H1 (cell line): ENCODE measurements around the gene KRR1. TPM values are rescaled to one million over a fixed set of nuclear protein-coding genes. Genes with fewer than 3 reads are reported as not detected.

Source experiments
- CTCF ChIA-PET: fragments of 300-600 bp; sonication (Branson Sonifier 250); formaldehyde crosslinking; loops from one replicate; lab custom pipeline; 2021; ENCODE audit not compliant: partially characterized antibody; lab: Charles Lee
- POLR2A ChIA-PET: fragments of 300-600 bp; sonication (Branson Sonifier 250); formaldehyde crosslinking; loops from one replicate; lab custom pipeline; 2021; ENCODE audit warnings: inconsistent platforms; ENCODE audit not compliant: partially characterized antibody; lab: Charles Lee
- DNase-seq, 2 experiments: peaks; one replicate each; pipeline versions ENCODE4 v3.0.0 to v3.0.0-alpha.2; 2010 to 2022; ENCODE audit warnings: low spot score in 2 of 2, low read depth in 1 of 2, mixed read lengths in 1 of 2
- FAIRE-seq: peaks from 2 replicates; lab custom pipeline; 2011; peaks lifted over from hg19 to GRCh38; lab: Jason Lieb, UNC
- H2AFZ ChIP-seq: 2 replicates; pipeline ENCODE4 v1.8.1; 2012; ENCODE audit warnings: low read length, inconsistent platforms
- H2AK5ac ChIP-seq: 2 replicates; pipeline ENCODE4 v1.6.1; 2013; ENCODE audit warnings: low read depth, low read length
- H2BK120ac ChIP-seq: replicated peaks from 2 replicates; pipeline ENCODE3; 2013; ENCODE audit warnings: low read depth, low read length, inconsistent platforms
- H2BK12ac ChIP-seq: 2 replicates; pipeline ENCODE4 v1.6.1; 2013; ENCODE audit warnings: low read depth, low read length
- H2BK15ac ChIP-seq: 2 replicates; pipeline ENCODE4 v1.6.1; 2013; ENCODE audit warnings: low read length
- H2BK20ac ChIP-seq: 2 replicates; pipeline ENCODE4 v1.6.1; 2013; ENCODE audit warnings: low read length
- H2BK5ac ChIP-seq: 2 replicates; pipeline ENCODE4 v1.6.1; 2013; ENCODE audit warnings: low read depth, low read length
- H3K14ac ChIP-seq: 2 replicates; pipeline ENCODE4 v1.6.1; 2013; ENCODE audit warnings: inconsistent platforms; ENCODE audit not compliant: insufficient read length
- H3K18ac ChIP-seq: 2 replicates; pipeline ENCODE4 v1.6.1; 2013; ENCODE audit warnings: low read length; ENCODE audit errors: extremely low read depth
- H3K23ac ChIP-seq: 2 replicates; pipeline ENCODE4 v1.6.1; 2013; ENCODE audit warnings: inconsistent platforms; ENCODE audit not compliant: insufficient read length
- H3K23me2 ChIP-seq: 2 replicates; pipeline ENCODE4 v1.6.1; 2013; ENCODE audit warnings: low read depth, low read length
- H3K27ac ChIP-seq: 2 replicates; pipeline ENCODE4 v1.6.1; 2011; ENCODE audit warnings: low read depth, low read length, inconsistent platforms
- H3K27me3 ChIP-seq, 4 experiments: replicated peaks in 1 of 4; 1 replicate in 1 of 4; 2 replicates in 3 of 4; pipeline versions ENCODE4 v1.6.1 to v1.8.1; 2011 to 2013; ENCODE audit warnings: low read length in 3 of 4, mild to moderate bottlenecking in 3 of 4, inconsistent platforms in 2 of 4, mixed read lengths in 2 of 4, moderate library complexity in 1 of 4; ENCODE audit not compliant: control insufficient read depth in 3 of 4, insufficient read depth in 3 of 4; ENCODE audit errors: extremely low read depth in 1 of 4
- H3K36me3 ChIP-seq, 4 experiments: 2 replicates each; pipeline versions ENCODE4 v1.6.1 to v1.8.1; 2011 to 2013; ENCODE audit warnings: mild to moderate bottlenecking in 4 of 4, low read length in 3 of 4, moderate library complexity in 2 of 4, control low read depth in 1 of 4, inconsistent platforms in 1 of 4; ENCODE audit not compliant: insufficient read depth in 4 of 4, control insufficient read depth in 2 of 4
- H3K4ac ChIP-seq: replicated peaks from 2 replicates; pipeline ENCODE3; 2013; ENCODE audit warnings: low read length, low read depth, mixed read lengths, inconsistent platforms; ENCODE audit not compliant: insufficient read length
- H3K4me1 ChIP-seq, 4 experiments: replicated peaks in 1 of 4; 1 replicate in 1 of 4; 2 replicates in 3 of 4; pipeline versions ENCODE4 v1.6.1 to v1.8.1; 2011 to 2013; ENCODE audit warnings: low read length in 3 of 4, inconsistent platforms in 2 of 4, mixed read lengths in 1 of 4; ENCODE audit not compliant: insufficient read depth in 4 of 4, control insufficient read depth in 3 of 4
- H3K4me2 ChIP-seq, 2 experiments: 2 replicates each; pipeline versions ENCODE4 v1.6.1 to v1.8.1; 2011 to 2013; ENCODE audit warnings: low read depth in 2 of 2, low read length in 2 of 2, control low read depth in 1 of 2, inconsistent platforms in 1 of 2, mild to moderate bottlenecking in 1 of 2; ENCODE audit not compliant: insufficient read depth in 1 of 2
- H3K4me3 ChIP-seq, 4 experiments: fragments of 200-600, 300-600 bp in 1 of 4; sonication (generic), shearing (Covaris generic), sonication (Bioruptor Twin) in 1 of 4; 2 replicates each; pipeline versions ENCODE4 v1.5.1 to v1.8.1; 2011 to 2016; ENCODE audit warnings: low read length in 4 of 4, low read depth in 3 of 4, control low read depth in 2 of 4, inconsistent platforms in 2 of 4, mild to moderate bottlenecking in 2 of 4, mixed read lengths in 1 of 4, moderate library complexity in 1 of 4; ENCODE audit not compliant: insufficient read depth in 2 of 4; ENCODE audit errors: extremely low read depth in 1 of 4
- H3K56ac ChIP-seq: replicated peaks from 2 replicates; pipeline ENCODE3; 2013; ENCODE audit warnings: low read depth, mild to moderate bottlenecking, mixed read lengths, low read length, inconsistent platforms; ENCODE audit not compliant: insufficient read length
- H3K79me1 ChIP-seq: 2 replicates; pipeline ENCODE4 v1.6.1; 2013; ENCODE audit warnings: low read depth, low read length, control low read depth
- H3K79me2 ChIP-seq, 2 experiments: 2 replicates each; pipeline versions ENCODE4 v1.6.1 to v1.8.1; 2012 to 2013; ENCODE audit warnings: low read length in 2 of 2, mild to moderate bottlenecking in 2 of 2, inconsistent platforms in 1 of 2; ENCODE audit not compliant: insufficient read depth in 2 of 2, control insufficient read depth in 1 of 2
- H3K9ac ChIP-seq, 4 experiments: replicated peaks in 1 of 4; 1 replicate in 1 of 4; 2 replicates in 3 of 4; pipeline versions ENCODE4 v1.6.1 to v1.8.1; 2011 to 2013; ENCODE audit warnings: low read depth in 3 of 4, low read length in 3 of 4, control low read depth in 2 of 4, mild to moderate bottlenecking in 2 of 4, moderate library complexity in 2 of 4, inconsistent platforms in 1 of 4; ENCODE audit errors: extremely low read depth in 1 of 4
- H3K9me3 ChIP-seq, 2 experiments: 2 replicates each; pipeline versions ENCODE4 v1.6.1 to v1.8.1; 2012 to 2013; ENCODE audit warnings: mild to moderate bottlenecking in 2 of 2, moderate library complexity in 2 of 2, control low read depth in 1 of 2, inconsistent platforms in 1 of 2, low read depth in 1 of 2, low read length in 1 of 2, mixed read lengths in 1 of 2; ENCODE audit not compliant: insufficient read depth in 2 of 2
- H4K20me1 ChIP-seq, 2 experiments: replicated peaks in 1 of 2; 2 replicates each; pipeline versions ENCODE3 to v1.8.1; 2011 to 2013; ENCODE audit warnings: inconsistent platforms in 2 of 2, low read length in 2 of 2, mild to moderate bottlenecking in 1 of 2; ENCODE audit not compliant: insufficient read depth in 2 of 2, control insufficient read depth in 1 of 2
- H4K5ac ChIP-seq: 2 replicates; pipeline ENCODE4 v1.6.1; 2013; ENCODE audit warnings: low read length, low read depth, mixed read lengths, inconsistent platforms; ENCODE audit not compliant: insufficient read length
- H4K8ac ChIP-seq: 2 replicates; pipeline ENCODE4 v1.8.0; 2013; ENCODE audit warnings: mild to moderate bottlenecking, moderate library complexity, low read length, inconsistent platforms; ENCODE audit not compliant: insufficient read depth; ENCODE audit errors: extremely low read depth
- H4K91ac ChIP-seq: replicated peaks from 2 replicates; pipeline ENCODE3; 2013; ENCODE audit warnings: low read length, mixed read lengths, inconsistent platforms; ENCODE audit not compliant: insufficient read length
- GTF2F1 ChIP-seq: IDR thresholded peaks from 2 replicates; pipeline ENCODE4 v1.6.1; 2012; ENCODE audit warnings: low read depth, low read length, improper control_type of control experiment, borderline replicate concordance
- KDM5A ChIP-seq: fragments of 200-600 bp; IDR thresholded peaks from 2 replicates; pipeline ENCODE4 v1.7.1; 2012; ENCODE audit warnings: mild to moderate bottlenecking, low read length, inconsistent platforms, mixed read lengths
- NANOG ChIP-seq: IDR thresholded peaks from 2 replicates; pipeline ENCODE4 v1.6.1; 2011; ENCODE audit warnings: low read length, low read depth, mild to moderate bottlenecking, inconsistent platforms; ENCODE audit not compliant: insufficient read depth, poor library complexity, severe bottlenecking
- NRF1 ChIP-seq: IDR thresholded peaks from 2 replicates; pipeline ENCODE4 v1.6.1; 2011; ENCODE audit warnings: mild to moderate bottlenecking, low read depth, low read length, improper control_type of control experiment
- POU5F1 ChIP-seq: IDR thresholded peaks from 2 replicates; pipeline ENCODE4 v1.6.1; 2011; ENCODE audit warnings: low read depth, mild to moderate bottlenecking, low read length, moderate library complexity
- ZNF274 ChIP-seq: IDR thresholded peaks from 2 replicates; pipeline ENCODE4 v1.7.0; 2012; ENCODE audit warnings: low read length, borderline replicate concordance; ENCODE audit errors: extremely low read depth
- WGBS, 2 experiments: shearing (Covaris generic) in 1 of 2; methylation state at CpG; one replicate each; pipeline versions ENCODE4 v1.1.6 to v1.1.7; 2013 to 2015; ENCODE audit warnings: low lambda C conversion rate in 2 of 2, mixed read lengths in 2 of 2, inconsistent platforms in 1 of 2, low coverage in 1 of 2, missing lambda C conversion rate in 1 of 2; ENCODE audit not compliant: insufficient replicate concordance in 2 of 2, insufficient coverage in 1 of 2, insufficient read length in 1 of 2; ENCODE audit errors: extremely low coverage in 1 of 2, missing lambda C conversion rate in 1 of 2; 5-methylcytosine and 5-hydroxymethylcytosine counted together
- polyA plus RNA-seq, 7 experiments: library from polyadenylated mRNA; depleted of rRNA in 3 of 7; stranded (reverse) in 5 of 7; unstranded in 2 of 7; fragments of >200 nt in 5 of 7; fragments of 200-250 nt in 2 of 7; gene quantifications; 1 replicate in 5 of 7; 2 replicates in 1 of 7; 4 replicates in 1 of 7; pipeline versions ENCODE4 v1.2.1 to v1.2.3, GENCODE V29; 2011 to 2013; ENCODE audit warnings: missing spikeins in 2 of 7, mixed read lengths in 2 of 7
- total RNA-seq: library from RNA; stranded (reverse); fragmentation: NEBNext Ultra II Directional; extraction: Animal tissue kit (Norgen Biotek cat#: 25700); gene quantifications from 2 replicates; pipeline ENCODE4 v1.2.1, GENCODE V29; 2021

Gene KRR1
- total and polyA plus RNA-seq, 2 of the 8 experiments (the other 6 are each of a cell fraction or from before 2014, with no cell fraction given): 6.1 to 80.1 TPM

- Histone ChIP-seq H3K18ac (no peak overlapping the region), H2BK120ac (no peak overlapping the region), H3K14ac (no peak overlapping the region), H3K4me2 (no peak overlapping the region), H3K4me1 (peaks cover 0 to 8% (median 4%) of the 10 kb centered on the region in 4 experiments; a peak in 4 of 7 replicates), H3K9me3 (no peaks in the 10 kb centered on the region), H3K23ac (no peak overlapping the region), H4K20me1 (no peaks in the 10 kb centered on the region), H3K27ac (no peak overlapping the region), H3K79me2 (no peaks in the 10 kb centered on the region), H2AK5ac (no peak overlapping the region), H3K27me3 (no peaks in the 10 kb centered on the region), H4K8ac (no peak overlapping the region), H2BK12ac (no peak overlapping the region), H3K9ac (no peak overlapping the region), H4K91ac (no peak overlapping the region), H3K36me3 (no peaks in the 10 kb centered on the region), H2BK15ac (no peak overlapping the region), H3K56ac (no peak overlapping the region), H4K5ac (no peak overlapping the region), H2AFZ (no peak overlapping the region), H3K23me2 (no peaks in the 10 kb centered on the region; the same call in 1 of the 2 replicates), H2BK5ac (no peak overlapping the region), H3K4me3 (no peak overlapping the region), H3K4ac (no peak overlapping the region), H2BK20ac (no peak overlapping the region), H3K79me1 (no peaks in the 10 kb centered on the region)
- TF ChIP-seq NANOG (no peak), POU5F1 (no peak), GTF2F1 (no peak), NRF1 (no peak), ZNF274 (no peak), KDM5A (no peak)
- ChIA-PET POLR2A (no interaction called here), CTCF (interaction anchor here (0.7 to 1.2 kb wide), 4 partner anchors 8 to 548 kb away, joined by 3 read pairs; no protein-coding TSS in a partner anchor)
- DNase-seq (no peak), FAIRE-seq (no peak)
- WGBS, 2 experiments: 95% methylated on average over 2 of the region's 2 CpGs; no CpG with 5 or more reads in 1 of the 2 experiments
Observed at GRCh38 chr12:75489187-75489586, 22.2 kb downstream of the KRR1 start.
